Measurements from ENCODE around the gene TMEM266.

Gene TMEM266

GRCh38 chr15:76098685-76099084 is 38.9 kb downstream of the TMEM266 start:
- TF ChIP-seq CTCF (IDR thresholded peaks at IDR 0.05; ENCODE audit: insufficient read depth, missing control alignments): no peak
- FAIRE-seq (no peak), DNase-seq (ENCODE audit: insufficient read length, low spot score) (no peak)

- TF ChIP-seq CTCF (IDR thresholded peaks at IDR 0.05; ENCODE audit: insufficient read depth, missing control alignments): no peak
- FAIRE-seq (no peak), DNase-seq (ENCODE audit: insufficient read length, low spot score) (no peak)
Observed at GRCh38 chr15:76099388-76099787, 39.6 kb downstream of the TMEM266 start.

GRCh38 chr15:76100361-76100760 is 40.6 kb downstream of the TMEM266 start:
- FAIRE-seq (no peak), DNase-seq (ENCODE audit: insufficient read length, low spot score) (no peak)
- no peak for TF ChIP-seq CTCF (IDR thresholded peaks at IDR 0.05; ENCODE audit: insufficient read depth, missing control alignments)

GRCh38 chr15:76101655-76102054 is 41.9 kb downstream of the TMEM266 start:
- no peak for TF ChIP-seq CTCF (IDR thresholded peaks at IDR 0.05; ENCODE audit: insufficient read depth, missing control alignments)
- no peak for DNase-seq (ENCODE audit: insufficient read length, low spot score)

GRCh38 chr15:76105391-76105790 is 45.6 kb downstream of the TMEM266 start:
- FAIRE-seq (no peak), DNase-seq (ENCODE audit: insufficient read length, low spot score) (no peak)
- TF ChIP-seq CTCF (IDR thresholded peaks at IDR 0.05; ENCODE audit: insufficient read depth, missing control alignments): no peak

More at GRCh38 chr15:76101655-76102054, 41.9 kb downstream of the TMEM266 start:
- FAIRE-seq: no peak

- DNase-seq (ENCODE audit: insufficient read length, low spot score): no peak
- FAIRE-seq: no peak
- no peak for TF ChIP-seq CTCF (IDR thresholded peaks at IDR 0.05; ENCODE audit: insufficient read depth, missing control alignments)
Observed at GRCh38 chr15:76105911-76106310, 46.1 kb downstream of the TMEM266 start.

GRCh38 chr15:76107169-76107568 is 47.4 kb downstream of the TMEM266 start:
- DNase-seq (ENCODE audit: insufficient read length, low spot score): no peak
- no peak for FAIRE-seq
- no peak for TF ChIP-seq CTCF (IDR thresholded peaks at IDR 0.05; ENCODE audit: insufficient read depth, missing control alignments)

Measured in D721Med (cell line).